T-helper 9 cell (primary cell): ENCODE measurements around the gene ZNF296.

ENCODE experiments used
- DNase-seq: peaks from one replicate; pipeline ENCODE4 v3.0.0-alpha.2; 2020

Gene ZNF296

GRCh38 chr19:45079063-45079910 is 3.0 kb upstream of the ZNF296 start, which contains the start of gene GEMIN7:
Gene GEMIN7, plus strand, starts transcription at chr19:45079260. Its CDS starts 10,855 bp downstream, at chr19:45090115.
- DNase-seq, result peak; percentile 68

GRCh38 chr19:45078390-45079062 is 2.2 kb upstream of the ZNF296 start:
- DNase-seq, result no peak

- DNase-seq, result no peak
Observed at GRCh38 chr19:45076851-45077730, 813 bp upstream of the ZNF296 start.

- peak; percentile 23 for DNase-seq
Observed at GRCh38 chr19:45075301-45076028, 813 bp downstream of the ZNF296 start.

GRCh38 chr19:45074744-45075300 is 1.5 kb downstream of the ZNF296 start:
- no peak for DNase-seq

- no peak for DNase-seq
Observed at GRCh38 chr19:45071969-45072790, 4.1 kb downstream of the ZNF296 start.

GRCh38 chr19:45071545-45071938 is 4.7 kb downstream of the ZNF296 start:
- no peak for DNase-seq

- no peak for DNase-seq
Observed at GRCh38 chr19:45070861-45071544, 5.3 kb downstream of the ZNF296 start.

GRCh38 chr19:45070214-45070613 is 6.1 kb downstream of the ZNF296 start:
- DNase-seq, result no peak

GRCh38 chr19:45069056-45069455 is 7.2 kb downstream of the ZNF296 start:
- DNase-seq, result no peak

- DNase-seq, result no peak
Observed at GRCh38 chr19:45068041-45068440, 8.2 kb downstream of the ZNF296 start.

GRCh38 chr19:45066921-45067661 is 9.2 kb downstream of the ZNF296 start:
- no peak for DNase-seq

- no peak for DNase-seq
Observed at GRCh38 chr19:45063851-45064801, 12.2 kb downstream of the ZNF296 start.

GRCh38 chr19:45061965-45062364 is 14.3 kb downstream of the ZNF296 start:
- DNase-seq, result no peak

- peak; percentile 90 for DNase-seq
Observed at GRCh38 chr19:45059258-45059965, 16.9 kb downstream of the ZNF296 start.

- DNase-seq, result no peak
Observed at GRCh38 chr19:45058622-45059159, 17.6 kb downstream of the ZNF296 start.

GRCh38 chr19:45057444-45057843 is 18.8 kb downstream of the ZNF296 start:
- no peak for DNase-seq

GRCh38 chr19:45056831-45057230 is 19.4 kb downstream of the ZNF296 start:
- no peak for DNase-seq
